Left ventricle myocardium inferior (tissue), 1 donor: ENCODE results near the gene COL12A1. TPM values are rescaled to one million over a fixed set of nuclear protein-coding genes. Genes with fewer than 3 reads are reported as not detected.

ENCODE experiments used
- DNase-seq: peaks from one replicate; pipeline ENCODE4 v3.0.0-alpha.2; 2020
- H3K27ac ChIP-seq: fragments of 200-600 bp; replicated peaks from 2 replicates; pipeline ENCODE4 v1.8.0; 2021
- H3K27me3 ChIP-seq: fragments of 200-600 bp; 2 replicates; pipeline ENCODE4 v1.8.0; 2021; ENCODE audit warnings: low read depth
- H3K36me3 ChIP-seq: fragments of 200-600 bp; 2 replicates; pipeline ENCODE4 v1.8.0; 2021
- H3K4me1 ChIP-seq: fragments of 200-600 bp; 2 replicates; pipeline ENCODE4 v1.8.0; 2021
- H3K4me3 ChIP-seq: fragments of 200-600 bp; 2 replicates; pipeline ENCODE4 v1.8.0; 2021; ENCODE audit warnings: mild to moderate bottlenecking, moderate library complexity
- H3K9me3 ChIP-seq: fragments of 200-600 bp; replicated peaks from 2 replicates; pipeline ENCODE4 v1.8.0; 2021
- CTCF ChIP-seq: fragments of 200-600 bp; IDR thresholded peaks from 2 replicates; pipeline ENCODE4 v1.8.0; 2021; ENCODE audit warnings: antibody characterized with exemption, mild to moderate bottlenecking, borderline replicate concordance
- intact Hi-C: fragments of 100-400 bp; cut with micrococcal nuclease; formaldehyde crosslinking; loops from one replicate; pipeline ENCODE4 v1.11.0; 2022
- long read RNA-seq: library from polyadenylated mRNA; unstranded; transcript quantifications from one replicate; pipeline ENCODE4 v2.0.0, GENCODE V29; 2021
- total RNA-seq: library from RNA; stranded (reverse); fragmentation: NEBNext Ultra II Directional; extraction: Animal tissue kit (Norgen Biotek cat#: 25700); gene quantifications from one replicate; pipeline ENCODE4 v1.2.1, GENCODE V29; 2021
- donor health status: DM: no; HTN: yes; CAD: no; lungs with severe emphysema.

Gene COL12A1
- 12.2 TPM for total RNA-seq
- long read RNA-seq, full-length matches to known transcripts: 1 of 5 reads
- long read RNA-seq, partial matches to known transcripts: 3 of 5 reads
- long read RNA-seq, other reads (novel, unspliced or antisense): 1 of 5 reads

- intact Hi-C loops: loop anchor here (10.0 kb wide), 1 partner anchor 1121 kb away; no protein-coding TSS in a partner anchor
- peaks cover 77% of the 10 kb centered on the region for H3K27me3 ChIP-seq
These were observed at the start of gene COL12A1 for GRCh38 chr6:75205776-75206575. Gene COL12A1, minus strand, starts transcription at chr6:75206053. Its CDS starts 3,261 bp downstream, at chr6:75202792.

GRCh38 chr6:75250552-75250951 is 44.7 kb upstream of the COL12A1 start:
- Histone ChIP-seq H3K27ac (no peak overlapping the region), H3K27me3 (no peaks in the 10 kb centered on the region), H3K4me3 (no peak overlapping the region), H3K36me3 (peaks cover 15% of the 10 kb centered on the region), H3K9me3 (no peaks in the 10 kb centered on the region), H3K4me1 (no peaks in the 10 kb centered on the region)
- DNase-seq: no peak
- intact Hi-C loops: no loop called here
- no peak for TF ChIP-seq CTCF

More at GRCh38 chr6:75205776-75206575, at the start of gene COL12A1:
- no peaks in the 10 kb centered on the region for H3K36me3 ChIP-seq
- peaks cover 67% of the 10 kb centered on the region for H3K4me1 ChIP-seq
- H3K27ac ChIP-seq: peak within 1 kb of the TSS; percentile 76
- peak; percentile 91 for DNase-seq
- no peaks in the 10 kb centered on the region for H3K9me3 ChIP-seq
- no peak for TF ChIP-seq CTCF
- peak within 1 kb of the TSS; percentile 71 for H3K4me3 ChIP-seq

DNA sequence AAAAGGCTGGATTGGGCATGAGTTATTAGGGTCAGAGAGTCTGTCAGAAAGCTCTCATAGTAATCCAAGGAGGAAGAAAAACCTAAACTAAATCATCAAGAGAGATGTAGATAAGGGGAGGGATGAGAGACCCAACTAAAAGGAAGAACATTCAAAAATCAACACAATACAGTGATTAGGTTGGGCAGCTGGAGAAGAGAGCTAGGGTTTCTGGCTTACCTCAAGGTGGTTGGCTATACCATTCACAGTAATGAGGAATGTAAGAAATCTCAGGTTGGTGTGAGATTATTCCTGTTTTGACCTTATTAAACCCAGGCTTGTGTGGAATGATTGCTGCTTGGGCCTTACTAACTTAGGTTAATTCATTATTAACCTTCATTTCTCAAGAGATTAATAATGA is 44.0 kb upstream of the COL12A1 start:
- DNase-seq: no peak
- TF ChIP-seq CTCF: no peak
- intact Hi-C loops: no loop called here
- H3K36me3 ChIP-seq: peaks cover 8% of the 10 kb centered on the region
- no peaks in the 10 kb centered on the region for H3K9me3 ChIP-seq
- no peaks in the 10 kb centered on the region for H3K4me1 ChIP-seq
- H3K4me3 ChIP-seq: no peak overlapping the region
- H3K27me3 ChIP-seq: no peaks in the 10 kb centered on the region
- no peak overlapping the region for H3K27ac ChIP-seq

DNA sequence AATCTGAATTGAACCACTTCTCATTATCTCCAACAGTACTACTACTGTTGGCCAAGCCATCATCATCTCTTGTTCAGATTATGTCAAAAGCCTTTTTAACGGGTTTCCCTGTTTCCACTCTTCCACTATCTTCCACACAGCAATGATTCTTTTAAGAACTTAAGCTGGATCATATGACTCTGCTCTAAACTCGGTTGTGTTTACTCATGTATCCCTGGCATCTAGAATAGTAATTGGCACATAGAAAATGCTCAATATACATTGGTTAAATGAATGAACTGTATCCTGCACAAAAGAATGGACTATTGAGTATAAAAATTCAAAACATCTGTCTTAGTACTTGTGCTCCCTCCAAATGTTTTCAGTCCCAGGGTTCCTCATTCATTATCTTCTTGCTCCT is 40.5 kb upstream of the COL12A1 start:
- no peak for TF ChIP-seq CTCF
- peaks cover 29% of the 10 kb centered on the region for H3K4me1 ChIP-seq
- H3K36me3 ChIP-seq: peaks cover 4% of the 10 kb centered on the region
- intact Hi-C loops: no loop called here
- H3K27ac ChIP-seq: no peak overlapping the region
- no peaks in the 10 kb centered on the region for H3K9me3 ChIP-seq
- no peak overlapping the region for H3K4me3 ChIP-seq
- H3K27me3 ChIP-seq: no peaks in the 10 kb centered on the region
- no peak for DNase-seq

GRCh38 chr6:75244063-75244584 is 38.3 kb upstream of the COL12A1 start:
- peaks cover 40% of the 10 kb centered on the region for H3K4me1 ChIP-seq
- H3K9me3 ChIP-seq: no peaks in the 10 kb centered on the region
- peaks cover 14% of the 10 kb centered on the region for H3K36me3 ChIP-seq
- no peaks in the 10 kb centered on the region for H3K27me3 ChIP-seq
- H3K27ac ChIP-seq: peak overlapping the region; percentile 95
- no peak for DNase-seq
- peak overlapping the region; percentile 93 for H3K4me3 ChIP-seq
- no peak for TF ChIP-seq CTCF
- intact Hi-C loops: no loop called here
